ENCODE measurements around the gene COG6.

The COG6 gene

GRCh38 chr13:39655569-39656324 is at the start of gene COG6:
COG6 (plus strand) TSS chr13:39655662; CDS start chr13:39655727, 65 bp downstream.
- no peak for TF ChIP-seq CTCF (conservative IDR thresholded peaks at IDR 0.05; ENCODE audit: low read depth)

GRCh38 chr13:39605677-39606320 is 49.7 kb upstream of the COG6 start:
- CTCF ChIA-PET, result interaction anchor here (2.6 kb wide), 1 partner anchor 10 kb away, joined by 11 read pairs; no protein-coding TSS in a partner anchor
- no peak overlapping the region for H3K27ac ChIP-seq
- no peak for TF ChIP-seq CTCF (conservative IDR thresholded peaks at IDR 0.05; ENCODE audit: low read depth)
- no peak for DNase-seq (ENCODE audit: low spot score)
- POLR2A ChIA-PET (ENCODE audit: low non-redundant PET), result no interaction called here

More at GRCh38 chr13:39655569-39656324, at the start of gene COG6:
- ChIA-PET POLR2A (ENCODE audit: low non-redundant PET) (no interaction called here), CTCF (interaction anchor here (2.3 kb wide), 1 partner anchor 43 kb away, joined by 9 read pairs; no protein-coding TSS in a partner anchor)
- peak; percentile 83 for DNase-seq (ENCODE audit: low spot score)
- peak within 1 kb of the TSS; percentile 64 for H3K27ac ChIP-seq

- TF ChIP-seq CTCF (conservative IDR thresholded peaks at IDR 0.05; ENCODE audit: low read depth), result no peak
- ChIA-PET POLR2A (ENCODE audit: low non-redundant PET) (no interaction called here), CTCF (interaction anchor here (0.6 to 2.6 kb wide), 2 partner anchors 8 to 28 kb away, joined by 5 to 11 read pairs; no protein-coding TSS in a partner anchor)
- H3K27ac ChIP-seq, result no peak overlapping the region
- no peak for DNase-seq (ENCODE audit: low spot score)
These were observed 47.6 kb upstream of the COG6 start for GRCh38 chr13:39607876-39608275.

- ChIA-PET CTCF (interaction anchor here (0.7 to 2.8 kb wide), 25 partner anchors 9 to 1955 kb away, joined by 3 to 19 read pairs (median 4); partner anchors contain the start of genes COG6 and LHFPL6), POLR2A (ENCODE audit: low non-redundant PET) (no interaction called here)
- H3K27ac ChIP-seq, result no peak overlapping the region
- peak; percentile 86 for TF ChIP-seq CTCF (conservative IDR thresholded peaks at IDR 0.05; ENCODE audit: low read depth)
- DNase-seq (ENCODE audit: low spot score), result peak; percentile 42
These were observed 43.3 kb upstream of the COG6 start for GRCh38 chr13:39612023-39612637.

GRCh38 chr13:39616087-39616694 is 39.3 kb upstream of the COG6 start:
- TF ChIP-seq CTCF (conservative IDR thresholded peaks at IDR 0.05; ENCODE audit: low read depth), result peak; percentile 90
- H3K27ac ChIP-seq, result no peak overlapping the region
- POLR2A ChIA-PET (ENCODE audit: low non-redundant PET), result no interaction called here
- peak; percentile 73 for DNase-seq (ENCODE audit: low spot score)
- CTCF ChIA-PET, result interaction anchor here (0.5 to 1.7 kb wide), 14 partner anchors 9 to 1065 kb away, joined by 3 to 11 read pairs (median 3); no protein-coding TSS in a partner anchor

- no peak overlapping the region for H3K27ac ChIP-seq
- ChIA-PET CTCF (interaction anchor here (0.7 kb wide), 1 partner anchor 17 kb away, joined by 3 read pairs; no protein-coding TSS in a partner anchor), POLR2A (ENCODE audit: low non-redundant PET) (interaction anchor here (0.7 kb wide), 1 partner anchor 16 kb away, joined by 5 read pairs; no protein-coding TSS in a partner anchor)
- no peak for DNase-seq (ENCODE audit: low spot score)
- TF ChIP-seq CTCF (conservative IDR thresholded peaks at IDR 0.05; ENCODE audit: low read depth), result no peak
These were observed 36.9 kb upstream of the COG6 start for GRCh38 chr13:39618561-39618960.
